Measurements from ENCODE around the gene MXRA7.
"Not testable (repeated sequence)": the region's sequence is repeated elsewhere in the genome, so short reads cannot be mapped to it uniquely, and the experiment has no call there.

DNA sequence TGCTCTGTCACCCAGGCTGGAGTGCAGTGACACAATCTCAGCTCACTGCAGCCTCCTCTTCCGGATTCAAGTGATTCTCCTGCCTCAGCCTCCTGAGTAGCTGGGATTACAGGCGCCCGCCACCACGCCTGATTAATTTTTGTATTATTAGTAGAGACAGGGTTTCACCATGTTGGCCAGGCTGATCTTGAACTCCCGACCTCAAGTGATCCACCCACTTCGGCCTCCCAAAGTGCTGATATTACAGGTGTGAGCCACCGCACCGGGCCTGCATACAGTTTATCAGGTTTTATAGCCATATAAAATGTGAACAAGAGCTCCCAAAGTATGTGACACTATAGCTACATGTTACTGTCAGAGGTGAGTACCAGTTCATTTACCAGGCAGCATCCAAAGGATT, 12.2 kb upstream of the MXRA7 start:
- TF ChIP-seq, protein P1, sequence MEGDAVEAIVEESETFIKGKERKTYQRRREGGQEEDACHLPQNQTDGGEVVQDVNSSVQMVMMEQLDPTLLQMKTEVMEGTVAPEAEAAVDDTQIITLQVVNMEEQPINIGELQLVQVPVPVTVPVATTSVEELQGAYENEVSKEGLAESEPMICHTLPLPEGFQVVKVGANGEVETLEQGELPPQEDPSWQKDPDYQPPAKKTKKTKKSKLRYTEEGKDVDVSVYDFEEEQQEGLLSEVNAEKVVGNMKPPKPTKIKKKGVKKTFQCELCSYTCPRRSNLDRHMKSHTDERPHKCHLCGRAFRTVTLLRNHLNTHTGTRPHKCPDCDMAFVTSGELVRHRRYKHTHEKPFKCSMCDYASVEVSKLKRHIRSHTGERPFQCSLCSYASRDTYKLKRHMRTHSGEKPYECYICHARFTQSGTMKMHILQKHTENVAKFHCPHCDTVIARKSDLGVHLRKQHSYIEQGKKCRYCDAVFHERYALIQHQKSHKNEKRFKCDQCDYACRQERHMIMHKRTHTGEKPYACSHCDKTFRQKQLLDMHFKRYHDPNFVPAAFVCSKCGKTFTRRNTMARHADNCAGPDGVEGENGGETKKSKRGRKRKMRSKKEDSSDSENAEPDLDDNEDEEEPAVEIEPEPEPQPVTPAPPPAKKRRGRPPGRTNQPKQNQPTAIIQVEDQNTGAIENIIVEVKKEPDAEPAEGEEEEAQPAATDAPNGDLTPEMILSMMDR (conservative IDR thresholded peaks at IDR 0.05), result not testable (repeated sequence)
- TF ChIP-seq ZFX (IDR thresholded peaks at IDR 0.05), result not testable (repeated sequence)
